Immature natural killer cell (primary cell): ENCODE measurements around the gene BIN2. TPM values are rescaled to one million over a fixed set of nuclear protein-coding genes. Genes with fewer than 3 reads are reported as not detected.
A peak's percentile ranks its signal among the peaks of the same experiment; 100 is the strongest.

Experiments used
- DNase-seq, 3 donors: peaks; one replicate each; pipeline ENCODE4 v3.0.0; 2022; ENCODE audit warnings: mixed read lengths in 1 of 3
- H3K27ac Mint-ChIP-seq, 6 donors: one replicate each; pipeline ENCODE4 v1.8.0; 2020; ENCODE audit warnings: mixed read lengths in 6 of 6, mild to moderate bottlenecking in 5 of 6, inconsistent platforms in 4 of 6, moderate library complexity in 3 of 6
- H3K27me3 Mint-ChIP-seq, 3 donors: one replicate each; pipeline ENCODE4 v1.8.0; 2020 to 2021; ENCODE audit warnings: low read depth in 3 of 3, mild to moderate bottlenecking in 3 of 3, mixed read lengths in 3 of 3, moderate library complexity in 3 of 3, inconsistent platforms in 1 of 3
- H3K36me3 Mint-ChIP-seq, 3 donors: one replicate each; pipeline ENCODE4 v1.8.0; 2020; ENCODE audit warnings: mixed read lengths in 3 of 3, inconsistent platforms in 2 of 3, mild to moderate bottlenecking in 2 of 3
- H3K4me1 Mint-ChIP-seq, 2 donors: one replicate each; pipeline ENCODE4 v1.8.0; 2020; ENCODE audit warnings: inconsistent platforms in 2 of 2, mild to moderate bottlenecking in 2 of 2, mixed read lengths in 2 of 2, moderate library complexity in 1 of 2
- H3K4me3 Mint-ChIP-seq, 5 donors: one replicate each; pipeline ENCODE4 v1.8.0; 2020; ENCODE audit warnings: mild to moderate bottlenecking in 5 of 5, mixed read lengths in 5 of 5, inconsistent platforms in 3 of 5, moderate library complexity in 3 of 5
- H3K9me3 Mint-ChIP-seq, 6 donors: one replicate each; pipeline ENCODE4 v1.8.0; 2020; ENCODE audit warnings: mild to moderate bottlenecking in 6 of 6, mixed read lengths in 6 of 6, inconsistent platforms in 4 of 6, moderate library complexity in 3 of 6
- polyA plus RNA-seq, 3 donors: library from polyadenylated mRNA; unstranded; fragments of 300-500 nt; fragmentation: Illumina TruSeq; gene quantifications; one replicate each; pipeline ENCODE4 v1.2.3, GENCODE V29; 2021

The BIN2 gene
- polyA plus RNA-seq, 3 donors from 2014 or later: 353 to 582 (median 359) TPM

DNA sequence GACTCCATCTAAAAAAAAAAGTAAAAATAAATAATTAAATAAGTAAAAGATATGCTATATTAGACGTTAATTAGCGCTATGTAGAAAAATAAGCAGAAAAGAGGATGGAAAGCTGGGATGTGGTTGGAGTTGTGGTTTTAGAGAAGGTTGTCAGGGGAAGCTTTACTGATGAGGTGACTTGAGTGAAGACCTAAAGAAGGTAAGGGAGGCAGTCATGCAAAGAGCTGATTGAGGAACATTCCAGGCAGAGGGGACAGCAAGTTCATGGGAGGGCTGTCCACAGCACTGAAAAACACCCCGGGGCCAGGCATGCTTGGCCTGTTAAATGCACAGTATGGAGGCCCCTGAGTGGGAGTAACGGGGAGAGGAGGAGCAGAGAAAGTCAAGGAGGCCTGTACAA is 69.4 kb downstream of the BIN2 start:
- H3K9me3 Mint-ChIP-seq: peaks cover 0 to 2% (median 0%) of the 10 kb centered on the region in 6 donors
- H3K4me1 Mint-ChIP-seq: peaks cover 0 to 2% of the 10 kb centered on the region in 2 donors
- H3K36me3 Mint-ChIP-seq: peaks cover 0 to 18% (median 4%) of the 10 kb centered on the region in 3 donors
- DNase-seq: no peak
- peaks cover 0 to 1% (median 0%) of the 10 kb centered on the region in 3 donors for H3K27me3 Mint-ChIP-seq
- no peak overlapping the region for H3K4me3 Mint-ChIP-seq
- H3K27ac Mint-ChIP-seq: peak overlapping the region in 3 of 6 donors; percentile 29 to 63 (median 32)

DNA sequence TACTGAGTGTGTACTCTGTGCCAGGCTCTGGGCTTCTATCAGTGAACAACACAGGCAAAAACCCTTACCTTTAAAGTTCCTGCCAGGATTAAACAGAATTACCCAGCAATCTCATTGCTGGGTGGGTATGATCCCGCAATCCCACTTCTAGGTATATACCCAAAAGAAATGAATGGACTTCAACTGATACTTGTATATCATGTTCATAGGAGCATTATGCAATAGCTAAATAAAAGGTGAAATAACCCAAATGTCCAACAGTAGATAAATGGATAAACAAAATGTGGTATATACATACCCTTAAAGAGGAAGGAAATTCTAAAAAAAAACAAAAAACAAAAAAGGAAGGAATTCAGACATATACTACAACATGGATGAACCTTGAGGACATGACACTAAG is 70.7 kb downstream of the BIN2 start:
- DNase-seq: no peak
- Mint-ChIP-seq H3K36me3 (peaks cover 0 to 18% (median 4%) of the 10 kb centered on the region in 3 donors), H3K27ac (no peak overlapping the region), H3K4me1 (peaks cover 3 to 7% of the 10 kb centered on the region in 2 donors), H3K9me3 (peaks cover 0 to 2% (median 0%) of the 10 kb centered on the region in 6 donors), H3K4me3 (no peak overlapping the region), H3K27me3 (peaks cover 0 to 3% (median 1%) of the 10 kb centered on the region in 3 donors)

DNA sequence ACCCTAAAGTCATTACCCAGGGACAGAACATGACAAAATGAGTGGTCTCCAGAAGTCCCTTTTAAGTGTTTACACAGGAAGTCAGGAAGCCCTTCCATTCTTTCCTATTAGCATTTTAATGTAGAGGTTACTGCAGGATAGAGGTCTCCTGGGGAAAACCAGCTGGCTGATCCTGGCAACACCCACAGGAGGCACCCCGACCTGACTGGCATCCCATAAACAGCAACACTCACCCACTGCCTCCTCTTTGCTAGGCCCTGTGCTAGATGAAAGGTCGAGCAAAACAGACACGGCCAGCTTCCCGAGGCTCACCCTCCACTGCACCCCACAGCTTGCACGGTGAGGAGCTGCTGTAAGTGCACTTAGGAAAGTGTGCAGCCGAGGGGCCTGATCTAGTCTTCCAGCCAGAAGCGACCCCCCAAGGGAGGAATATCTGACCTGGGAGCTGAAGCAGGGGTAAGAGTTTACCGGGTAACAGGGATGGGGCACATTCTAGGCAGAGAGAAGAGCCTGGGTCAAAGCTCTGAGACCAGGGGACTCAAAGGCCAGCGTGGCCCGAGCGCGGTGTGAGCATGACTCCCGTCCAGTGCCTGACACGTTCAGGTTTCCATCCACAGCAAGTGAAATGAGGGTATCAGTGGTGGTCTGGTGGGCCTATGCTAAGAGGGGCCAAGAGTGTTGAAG is 76.3 kb downstream of the BIN2 start:
- peak overlapping the region in 3 of 5 donors; percentile 29 to 47 (median 41) for H3K4me3 Mint-ChIP-seq
- peaks cover 37 to 49% of the 10 kb centered on the region in 2 donors for H3K4me1 Mint-ChIP-seq
- peak overlapping the region; percentile 82 to 92 (median 88) for H3K27ac Mint-ChIP-seq
- peaks cover 0 to 13% (median 5%) of the 10 kb centered on the region in 3 donors for H3K36me3 Mint-ChIP-seq
- no peaks in the 10 kb centered on the region for H3K9me3 Mint-ChIP-seq
- DNase-seq: no peak
- H3K27me3 Mint-ChIP-seq: peaks cover 2 to 13% (median 3%) of the 10 kb centered on the region in 3 donors

DNA sequence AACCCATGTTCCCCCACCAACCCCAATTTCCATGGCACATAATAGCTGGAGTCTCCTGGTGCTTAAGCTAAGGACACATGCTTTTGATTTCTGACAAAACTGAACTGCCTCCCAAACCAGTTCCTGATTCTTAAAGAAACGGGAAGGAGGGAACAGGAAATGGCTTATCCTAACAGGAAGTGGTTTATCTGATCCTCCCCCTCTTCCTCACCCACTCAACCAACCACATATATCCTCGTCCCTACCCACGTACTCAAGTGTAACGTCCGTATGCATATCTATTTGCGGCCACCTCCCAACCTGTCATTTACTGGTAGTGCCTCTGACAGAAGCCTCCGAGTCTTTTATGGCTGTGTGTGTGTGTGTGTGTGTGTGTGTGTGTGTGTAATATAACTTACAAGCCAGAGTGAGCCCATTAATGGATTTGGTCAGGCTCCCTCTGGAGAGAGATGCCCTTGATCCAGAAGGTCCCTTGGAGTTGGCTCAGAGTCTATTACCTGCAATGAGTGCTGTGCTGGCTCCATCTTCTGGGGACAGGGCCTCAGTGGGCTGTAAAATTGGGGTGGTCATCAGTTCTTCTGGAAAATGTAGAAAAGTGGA is 77.6 kb downstream of the BIN2 start:
- Mint-ChIP-seq H3K27me3 (peaks cover 2 to 13% (median 3%) of the 10 kb centered on the region in 3 donors), H3K27ac (peak overlapping the region; percentile 82 to 92 (median 88)), H3K9me3 (no peaks in the 10 kb centered on the region), H3K4me1 (peaks cover 46 to 62% of the 10 kb centered on the region in 2 donors), H3K4me3 (peak overlapping the region; percentile 9 to 59 (median 22)), H3K36me3 (peaks cover 0 to 22% (median 12%) of the 10 kb centered on the region in 3 donors)
- DNase-seq: peak; percentile 31 to 50 (median 48)

DNA sequence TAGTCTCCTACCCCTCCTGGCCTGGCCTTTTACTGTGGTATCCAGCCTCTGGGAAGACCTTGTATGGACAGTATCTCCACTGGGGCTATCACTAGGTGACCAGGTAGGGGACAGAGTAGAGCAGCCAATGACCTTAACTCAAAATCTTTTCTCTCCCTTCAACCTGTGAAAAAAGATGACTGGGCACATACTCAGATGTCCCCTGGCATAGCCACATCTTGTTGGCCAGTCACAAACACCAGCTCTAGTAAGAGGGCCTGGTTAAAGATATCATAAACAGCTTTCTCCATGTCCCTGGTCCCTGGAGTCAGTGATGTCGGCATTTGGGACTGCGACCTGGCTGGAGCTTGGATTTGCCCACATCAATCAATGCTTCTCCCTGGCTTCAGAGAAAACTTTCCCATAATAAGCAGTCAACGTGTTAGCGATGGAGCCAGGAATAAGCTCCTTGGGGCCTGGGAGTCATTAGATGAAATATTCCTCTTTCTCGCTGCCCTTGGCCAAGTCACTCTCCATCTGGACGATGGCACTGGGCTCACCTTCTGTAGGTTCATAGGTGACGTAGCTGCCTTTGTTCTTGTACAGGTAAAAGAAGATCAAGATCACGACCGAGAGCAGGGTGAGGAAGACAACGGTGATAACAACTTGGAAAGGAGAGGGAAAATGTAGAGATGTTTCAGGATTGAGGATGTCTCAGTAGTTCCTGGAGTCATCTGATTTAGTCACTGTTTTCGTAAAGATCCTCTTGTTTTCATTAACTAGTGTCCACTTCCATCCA is 78.3 kb downstream of the BIN2 start:
- Mint-ChIP-seq H3K9me3 (no peaks in the 10 kb centered on the region), H3K27ac (peak overlapping the region; percentile 82 to 92 (median 88)), H3K4me3 (peak overlapping the region in 1 of 5 donors; percentile 22), H3K36me3 (peaks cover 0 to 26% (median 18%) of the 10 kb centered on the region in 3 donors), H3K4me1 (peaks cover 52 to 69% of the 10 kb centered on the region in 2 donors), H3K27me3 (peaks cover 2 to 13% (median 3%) of the 10 kb centered on the region in 3 donors)
- no peak for DNase-seq

DNA sequence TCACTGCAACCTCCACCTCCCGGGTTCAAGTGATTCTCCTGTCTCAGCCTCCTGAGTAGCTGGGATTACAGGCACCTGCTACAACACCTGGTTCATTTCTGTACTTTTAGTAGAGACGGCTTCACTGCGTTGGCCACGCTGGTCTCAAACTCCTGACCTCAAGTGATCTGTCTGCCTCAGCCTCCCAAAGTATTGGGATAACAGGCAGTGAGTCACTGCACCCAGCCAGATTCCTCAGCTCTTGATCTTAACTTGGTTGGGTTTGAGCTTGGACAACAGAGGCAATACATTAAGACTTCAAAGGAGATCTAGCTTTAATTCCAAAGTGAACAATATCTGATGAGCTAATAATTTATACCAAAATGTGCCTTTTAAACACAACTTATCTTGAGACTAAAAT is 79.7 kb downstream of the BIN2 start:
- peaks cover 4 to 29% (median 21%) of the 10 kb centered on the region in 3 donors for H3K36me3 Mint-ChIP-seq
- no peak for DNase-seq
- H3K4me3 Mint-ChIP-seq: peak overlapping the region in 1 of 5 donors; percentile 38
- peak overlapping the region; percentile 7 to 85 (median 34) for H3K27ac Mint-ChIP-seq
- H3K9me3 Mint-ChIP-seq: no peaks in the 10 kb centered on the region
- H3K27me3 Mint-ChIP-seq: peaks cover 2 to 13% (median 3%) of the 10 kb centered on the region in 3 donors
- H3K4me1 Mint-ChIP-seq: peaks cover 62 to 82% of the 10 kb centered on the region in 2 donors

DNA sequence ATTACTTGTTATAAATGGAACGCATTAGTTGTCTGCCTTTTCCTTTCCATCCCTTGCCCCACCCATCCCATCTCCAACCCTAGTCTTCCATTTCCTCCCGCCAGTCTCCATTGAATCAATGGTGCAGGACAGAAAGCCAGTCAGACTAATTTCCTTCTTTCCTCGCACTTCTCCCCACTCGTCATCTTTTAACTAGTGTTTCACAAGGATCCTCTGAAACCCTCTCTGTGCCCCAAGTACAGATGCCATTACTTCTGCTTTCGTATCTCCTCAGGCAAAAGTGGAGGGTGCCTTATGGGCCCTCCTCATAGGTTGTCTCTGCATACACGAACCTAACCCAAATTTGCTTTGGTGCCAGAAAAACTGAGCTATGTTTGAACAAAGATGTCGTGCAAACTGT is 81.1 kb downstream of the BIN2 start:
- no peak for DNase-seq
- Mint-ChIP-seq H3K4me1 (peaks cover 62 to 82% of the 10 kb centered on the region in 2 donors), H3K36me3 (peaks cover 4 to 29% (median 21%) of the 10 kb centered on the region in 3 donors), H3K4me3 (no peak overlapping the region), H3K9me3 (no peaks in the 10 kb centered on the region), H3K27me3 (peaks cover 12 to 23% (median 13%) of the 10 kb centered on the region in 3 donors), H3K27ac (peak overlapping the region in 5 of 6 donors; percentile 9 to 100 (median 69))

DNA sequence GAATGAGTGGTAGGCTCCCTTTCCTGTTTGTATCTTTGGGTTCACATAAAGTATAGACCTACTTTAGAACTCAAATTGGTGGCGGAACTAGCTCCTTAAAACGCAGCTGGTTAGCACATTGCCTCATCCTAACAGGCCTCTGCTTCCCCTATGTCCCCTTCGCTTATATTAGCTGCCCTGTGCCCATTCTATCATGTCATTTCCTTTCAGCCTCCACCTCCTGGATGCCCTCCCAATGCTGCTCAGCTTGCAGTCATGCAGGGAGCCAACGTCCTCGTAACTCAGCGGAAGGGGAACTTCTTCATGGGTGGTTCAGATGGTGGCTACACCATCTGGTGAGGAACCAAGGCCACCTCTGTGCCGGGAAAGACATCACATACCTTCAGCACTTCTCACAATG is 81.9 kb downstream of the BIN2 start:
- Mint-ChIP-seq H3K4me1 (peaks cover 56 to 78% of the 10 kb centered on the region in 2 donors), H3K27me3 (peaks cover 12 to 23% (median 16%) of the 10 kb centered on the region in 3 donors), H3K27ac (peak overlapping the region in 4 of 6 donors; percentile 41 to 100 (median 54)), H3K9me3 (no peaks in the 10 kb centered on the region), H3K36me3 (peaks cover 4 to 29% (median 21%) of the 10 kb centered on the region in 3 donors), H3K4me3 (peak overlapping the region in 4 of 5 donors; percentile 8 to 46 (median 25))
- no peak for DNase-seq

DNA sequence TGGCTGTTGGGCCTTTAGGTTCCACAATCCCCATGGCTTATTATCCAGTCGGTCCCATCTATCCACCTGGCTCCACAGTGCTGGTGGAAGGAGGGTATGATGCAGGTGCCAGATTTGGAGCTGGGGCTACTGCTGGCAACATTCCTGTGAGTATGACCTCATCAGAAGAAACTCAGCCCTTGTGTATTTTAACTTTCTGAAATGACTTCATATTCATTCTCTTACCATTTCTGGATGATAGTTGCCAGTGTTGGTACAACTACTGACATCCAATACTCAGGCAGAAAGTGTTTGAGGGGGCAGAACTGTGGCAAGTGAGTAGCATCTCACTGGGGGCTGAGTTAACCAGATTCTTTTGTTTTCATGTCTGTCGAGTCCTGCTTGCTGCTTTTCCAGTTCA is 83.0 kb downstream of the BIN2 start:
- Mint-ChIP-seq H3K36me3 (peaks cover 8 to 29% (median 21%) of the 10 kb centered on the region in 3 donors), H3K27ac (peak overlapping the region; percentile 62 to 100 (median 98)), H3K4me3 (peak overlapping the region; percentile 20 to 99 (median 96)), H3K27me3 (peaks cover 12 to 23% (median 16%) of the 10 kb centered on the region in 3 donors), H3K4me1 (peaks cover 45 to 66% of the 10 kb centered on the region in 2 donors), H3K9me3 (no peaks in the 10 kb centered on the region)
- no peak for DNase-seq

DNA sequence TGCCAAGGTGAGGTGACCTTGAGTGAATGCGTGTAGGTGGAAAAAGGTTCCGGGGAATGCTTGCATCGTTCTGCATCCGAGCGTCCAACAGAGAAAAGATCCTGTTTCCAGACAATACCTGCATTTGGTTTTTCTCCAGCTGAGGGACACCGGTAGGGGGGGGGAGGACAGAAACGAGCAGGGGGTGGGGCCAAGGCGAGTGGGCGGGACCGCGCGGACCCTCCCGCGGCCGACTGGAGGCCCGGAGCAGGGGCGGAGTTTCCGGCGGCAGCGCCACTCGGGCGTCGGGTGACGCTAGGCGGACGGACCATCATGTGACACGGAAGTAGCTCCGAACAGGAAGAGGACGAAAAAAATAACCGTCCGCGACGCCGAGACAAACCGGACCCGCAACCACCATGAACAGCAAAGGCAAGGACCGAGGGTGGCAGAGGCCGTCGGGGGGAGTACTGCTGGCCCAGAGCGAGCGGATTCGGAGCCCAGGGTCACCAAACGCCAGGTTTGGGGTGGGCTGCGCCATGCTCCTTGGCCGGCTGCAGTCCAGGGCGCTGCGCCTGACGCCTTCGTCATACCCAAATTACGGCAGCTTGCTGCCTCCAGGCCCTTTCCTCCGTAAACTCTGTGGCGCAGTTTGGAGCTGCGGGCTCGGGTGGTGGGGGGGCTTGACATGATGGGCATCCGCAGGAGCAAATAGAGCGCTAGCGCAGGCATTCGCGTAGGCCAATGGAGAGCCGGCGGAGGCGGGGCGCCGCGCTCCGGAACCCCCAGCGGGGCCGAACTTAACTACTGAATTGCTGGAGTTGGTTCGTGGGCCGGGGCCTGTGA is 85.3 kb downstream of the BIN2 start, which contains the start of gene DAZAP2:
DAZAP2 (plus strand) TSS at position 317 of the 825 bp plus-strand sequence; CDS start at position 399, 82 bp downstream.
- DNase-seq: peak; percentile 92 to 96 (median 96)
- Mint-ChIP-seq H3K27me3 (peaks cover 12 to 19% (median 13%) of the 10 kb centered on the region in 3 donors), H3K4me3 (peak within 1 kb of the TSS; percentile 93 to 99 (median 97)), H3K4me1 (peaks cover 41 to 50% of the 10 kb centered on the region in 2 donors), H3K36me3 (peaks cover 8 to 25% (median 21%) of the 10 kb centered on the region in 3 donors), H3K9me3 (no peaks in the 10 kb centered on the region), H3K27ac (peak within 1 kb of the TSS; percentile 98 to 100 (median 99))

DNA sequence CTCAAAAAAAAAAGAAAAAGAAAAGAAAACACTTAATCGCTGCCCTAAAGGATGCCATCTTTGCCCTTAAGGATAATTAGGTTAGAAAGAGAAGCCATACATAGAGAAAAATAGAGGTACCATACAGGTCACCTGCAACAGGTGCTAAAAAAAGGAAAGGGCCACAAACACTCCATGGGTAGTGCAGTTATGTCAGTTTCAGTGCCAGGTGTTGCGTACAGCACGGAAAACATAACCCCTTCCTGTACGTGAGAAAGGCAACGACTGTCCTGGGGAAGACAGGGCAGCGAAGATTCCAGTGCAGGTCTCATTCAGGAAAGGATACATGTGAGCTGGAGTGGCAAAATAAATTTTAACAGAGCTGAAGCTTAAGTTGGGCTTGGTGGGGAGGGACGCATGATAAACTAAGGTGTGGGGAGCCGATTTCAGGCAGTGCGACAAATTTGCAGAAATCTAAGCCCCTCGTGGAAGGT is 85.9 kb downstream of the BIN2 start:
- Mint-ChIP-seq H3K4me1 (peaks cover 39 to 48% of the 10 kb centered on the region in 2 donors), H3K36me3 (peaks cover 8 to 24% (median 20%) of the 10 kb centered on the region in 3 donors), H3K9me3 (no peaks in the 10 kb centered on the region), H3K27ac (peak overlapping the region; percentile 98 to 100 (median 99)), H3K27me3 (peaks cover 12 to 19% (median 15%) of the 10 kb centered on the region in 3 donors), H3K4me3 (peak overlapping the region; percentile 93 to 99 (median 97))
- no peak for DNase-seq

DNA sequence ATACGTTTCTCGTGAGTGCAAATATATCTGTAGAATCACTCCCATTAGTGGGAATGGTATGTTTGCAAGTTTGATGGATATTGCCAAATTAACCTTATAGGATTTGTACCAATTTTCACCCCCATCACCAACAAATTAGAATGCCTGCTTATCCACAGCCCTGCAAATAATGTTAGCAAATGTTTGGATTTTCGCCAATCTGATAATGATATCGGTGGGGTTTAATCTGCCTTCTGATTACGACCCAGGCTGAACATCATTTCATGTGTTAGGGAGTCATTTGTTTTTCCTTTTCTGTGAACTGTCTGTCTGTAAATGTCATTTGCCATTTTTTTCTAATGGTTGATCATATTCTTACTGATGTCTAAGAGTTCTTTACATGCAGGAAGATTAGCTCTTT is 89.4 kb downstream of the BIN2 start:
- Mint-ChIP-seq H3K4me3 (no peak overlapping the region), H3K9me3 (no peaks in the 10 kb centered on the region), H3K27ac (no peak overlapping the region), H3K27me3 (peaks cover 10 to 19% (median 17%) of the 10 kb centered on the region in 3 donors), H3K36me3 (peaks cover 0 to 4% (median 0%) of the 10 kb centered on the region in 3 donors), H3K4me1 (peaks cover 9 to 12% of the 10 kb centered on the region in 2 donors)
- no peak for DNase-seq
